HTR-8/SVneo (cell line): Measurements from ENCODE around the gene CHSY1.
"Not testable (repeated sequence)": the region's sequence is repeated elsewhere in the genome, so short reads cannot be mapped to it uniquely, and the experiment has no call there.

Experiments used
- DNase-seq: peaks from one replicate; pipeline ENCODE4 v3.0.0; 2011; ENCODE audit warnings: low spot score, mixed read lengths; ENCODE audit not compliant: insufficient read length
- FAIRE-seq: peaks from 2 replicates; lab custom pipeline; 2011; peaks lifted over from hg19 to GRCh38; lab: Jason Lieb, UNC

CHSY1 gene

DNA sequence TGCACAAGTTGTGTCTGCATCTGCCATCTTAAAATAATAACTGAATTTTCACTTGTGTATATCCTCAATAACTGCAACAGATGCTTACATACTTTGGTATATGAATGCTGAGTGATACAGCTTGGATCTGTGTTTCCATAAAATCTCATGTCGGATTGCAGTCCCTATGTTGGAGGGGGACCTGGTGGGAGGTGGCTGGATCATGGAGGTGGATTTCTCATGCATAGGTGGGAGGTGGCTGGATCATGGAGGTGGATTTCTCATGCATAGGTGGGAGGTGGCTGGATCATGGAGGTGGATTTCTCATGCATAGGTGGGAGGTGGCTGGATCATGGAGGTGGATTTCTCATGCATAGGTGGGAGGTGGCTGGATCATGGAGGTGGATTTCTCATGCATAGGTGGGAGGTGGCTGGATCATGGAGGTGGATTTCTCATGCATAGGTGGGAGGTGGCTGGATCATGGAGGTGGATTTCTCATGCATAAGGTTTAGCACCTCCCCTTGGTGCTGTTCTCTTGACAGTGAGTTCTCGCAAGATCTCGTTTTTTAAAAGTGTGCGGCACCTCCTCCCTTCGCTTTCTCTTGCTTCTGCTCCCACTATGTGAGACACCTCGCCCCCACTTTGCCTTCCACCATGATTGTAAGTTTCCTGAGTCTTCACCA is 37.3 kb downstream of the CHSY1 start:
- not testable (repeated sequence) for FAIRE-seq, DNase-seq

DNA sequence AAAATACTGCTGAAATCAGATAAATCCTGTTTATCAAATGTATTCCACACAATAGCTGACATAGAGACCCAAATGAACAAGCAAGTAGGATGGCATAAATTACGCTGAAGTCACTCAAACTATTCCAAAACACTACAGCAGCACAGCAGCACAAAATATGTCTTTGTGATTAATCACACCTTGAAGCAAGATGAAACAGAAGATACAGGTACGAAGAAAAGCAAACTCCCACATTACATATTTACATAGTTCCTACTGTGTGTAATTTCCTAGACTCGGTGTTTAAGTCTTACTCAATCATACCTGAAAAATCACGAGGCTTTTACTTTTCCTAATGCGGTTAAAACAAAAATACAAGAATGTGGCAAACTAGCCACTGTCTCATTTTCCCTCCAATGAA is 38.3 kb downstream of the CHSY1 start:
- no peak for FAIRE-seq

GRCh38 chr15:101213147-101213546 is 38.7 kb downstream of the CHSY1 start:
- DNase-seq (no peak), FAIRE-seq (no peak)

More for the DNA sequence above, 38.3 kb downstream of the CHSY1 start:
- DNase-seq = no peak

- FAIRE-seq = no peak
- DNase-seq = no peak
These were observed 40.0 kb downstream of the CHSY1 start for GRCh38 chr15:101211897-101212296.

- FAIRE-seq (no peak), DNase-seq (no peak)
These were observed 41.4 kb downstream of the CHSY1 start for GRCh38 chr15:101210466-101210865.

DNA sequence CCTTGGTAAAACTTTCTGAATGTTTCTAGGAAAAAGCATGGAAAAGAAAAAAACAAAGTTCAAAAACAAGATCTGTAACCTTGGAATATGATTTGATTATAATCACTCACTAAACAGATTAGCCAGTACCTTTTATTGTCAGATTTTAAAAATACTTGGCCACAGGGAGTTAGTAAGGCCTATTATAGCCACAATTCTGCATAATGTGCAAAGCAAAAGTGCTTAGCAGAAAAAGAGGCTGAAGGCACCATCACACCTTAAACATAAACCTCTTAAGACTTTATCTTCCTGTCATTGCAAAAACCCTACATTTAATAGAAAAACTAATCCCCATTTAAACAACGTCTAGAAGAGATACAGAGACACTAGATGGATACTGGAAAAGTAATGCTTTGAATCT is 41.8 kb downstream of the CHSY1 start:
- FAIRE-seq (no peak), DNase-seq (no peak)

DNA sequence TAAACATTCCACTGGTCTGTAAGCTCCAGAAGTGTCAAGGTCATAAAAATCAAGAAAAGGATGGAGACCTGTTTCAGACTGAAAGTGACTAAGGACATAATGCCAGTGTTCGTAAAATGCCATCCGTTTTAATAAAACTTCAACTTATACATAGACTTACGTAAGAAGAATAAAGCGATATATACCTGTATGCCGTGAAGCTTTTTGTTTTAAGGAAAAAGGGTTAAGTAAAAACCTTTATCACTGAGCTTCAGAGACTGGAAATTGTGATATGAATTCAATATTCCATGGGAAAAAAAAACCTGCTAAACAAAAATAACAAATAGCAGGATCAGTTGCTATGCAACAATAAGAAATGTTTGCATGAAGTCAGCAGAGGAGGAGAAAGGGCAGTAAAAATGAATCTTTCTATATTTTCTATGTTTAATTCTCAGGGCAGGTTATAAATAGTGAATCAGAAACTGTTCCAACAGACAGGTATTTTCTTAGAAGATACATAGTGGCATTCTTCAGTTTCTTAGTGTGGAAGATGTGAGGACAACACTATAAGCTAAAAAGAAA is 42.5 kb downstream of the CHSY1 start:
- FAIRE-seq = no peak
- no peak for DNase-seq

- FAIRE-seq = no peak
- no peak for DNase-seq
These were observed 44.0 kb downstream of the CHSY1 start for GRCh38 chr15:101207867-101208288.

- no peak for FAIRE-seq
- no peak for DNase-seq
These were observed 45.7 kb downstream of the CHSY1 start for GRCh38 chr15:101206176-101206591.

DNA sequence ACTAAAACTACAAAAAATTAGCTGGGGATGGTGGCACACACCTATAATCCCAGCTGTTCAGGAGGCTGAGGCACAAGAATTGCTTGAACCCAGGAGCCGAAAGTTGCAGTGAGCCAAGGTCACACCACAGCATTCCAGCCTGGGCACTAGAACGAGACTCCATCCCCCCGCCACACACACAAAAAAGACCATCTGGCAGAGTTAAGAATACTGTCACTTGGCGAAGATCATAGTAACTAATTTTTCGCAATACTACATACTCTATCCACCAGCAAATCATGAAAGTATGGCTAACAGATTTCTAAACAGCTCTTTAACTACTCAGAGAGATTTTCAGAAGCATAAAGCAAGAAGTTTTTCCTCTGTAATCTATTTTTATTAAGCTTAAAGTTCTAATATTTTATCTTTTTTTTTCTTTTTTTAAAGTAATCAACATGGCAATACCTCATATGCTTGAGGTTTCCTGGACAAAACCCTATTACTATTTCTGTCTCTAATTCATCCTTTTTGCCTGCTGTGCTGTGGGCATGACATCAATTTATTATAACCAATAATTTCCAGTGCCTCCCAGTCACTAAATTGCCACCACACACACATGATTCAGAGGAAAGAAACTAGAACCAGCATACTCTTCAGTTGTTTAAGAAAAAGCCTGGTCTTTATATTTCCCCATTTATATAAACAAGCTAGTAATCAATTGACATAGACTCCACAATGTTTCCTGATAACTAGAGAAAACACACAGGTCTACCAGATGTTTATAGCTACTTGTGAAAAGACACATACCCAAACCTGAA is 46.9 kb downstream of the CHSY1 start:
- FAIRE-seq (no peak), DNase-seq (no peak)

DNA sequence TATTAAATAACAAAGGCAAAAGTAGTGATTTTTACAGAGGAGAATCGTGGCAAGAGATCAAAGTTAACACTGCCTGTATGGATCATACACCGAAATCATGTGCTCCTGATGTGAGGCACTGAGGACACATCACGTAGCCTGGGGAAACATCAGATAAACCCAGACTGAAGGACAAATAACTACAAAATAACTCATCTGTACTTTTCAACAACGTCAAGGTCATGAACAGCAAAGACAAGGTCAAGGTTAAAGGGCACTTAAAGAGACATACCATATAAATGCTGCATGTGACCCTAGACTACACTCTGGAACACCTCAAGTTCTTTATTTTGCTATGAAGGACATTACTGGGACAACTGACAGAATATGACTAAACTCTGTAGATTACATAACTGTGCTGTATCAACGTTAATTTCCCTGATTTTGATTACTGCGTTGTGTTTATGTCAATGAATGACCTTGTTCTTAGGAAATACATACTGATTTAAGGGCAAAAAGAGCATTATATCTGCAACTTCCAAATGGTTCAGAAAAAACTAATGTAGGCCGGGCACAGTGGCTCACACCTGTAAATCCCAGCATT is 48.1 kb downstream of the CHSY1 start:
- FAIRE-seq (no peak), DNase-seq (no peak)

GRCh38 chr15:101203029-101203573 is 48.7 kb downstream of the CHSY1 start:
- DNase-seq = no peak
- FAIRE-seq = no peak

GRCh38 chr15:101201411-101202174 is 50.3 kb downstream of the CHSY1 start:
- FAIRE-seq (peak; percentile 80), DNase-seq (peak; percentile 91)

DNA sequence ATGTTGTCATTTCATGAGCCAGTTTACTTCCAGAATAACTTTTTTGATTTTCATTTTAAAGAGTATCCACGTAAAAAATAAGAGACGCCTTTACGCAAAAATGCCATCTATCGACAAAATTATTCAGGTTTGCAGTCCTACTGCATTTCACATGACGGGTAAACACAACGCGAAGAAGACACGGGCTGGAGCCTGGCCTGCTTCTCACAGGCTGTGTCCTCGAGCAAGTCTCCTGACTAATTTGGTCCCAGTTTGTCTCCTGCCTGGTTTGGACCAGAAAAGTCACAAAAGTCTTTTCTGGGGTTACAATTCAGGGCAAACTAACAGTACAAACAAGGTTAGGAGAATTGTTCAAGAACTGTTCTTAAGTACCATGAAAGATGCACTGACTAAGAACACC is 51.7 kb downstream of the CHSY1 start:
- FAIRE-seq (no peak), DNase-seq (no peak)

- DNase-seq (no peak), FAIRE-seq (no peak)
These were observed 53.0 kb downstream of the CHSY1 start for GRCh38 chr15:101198800-101199199.

DNA sequence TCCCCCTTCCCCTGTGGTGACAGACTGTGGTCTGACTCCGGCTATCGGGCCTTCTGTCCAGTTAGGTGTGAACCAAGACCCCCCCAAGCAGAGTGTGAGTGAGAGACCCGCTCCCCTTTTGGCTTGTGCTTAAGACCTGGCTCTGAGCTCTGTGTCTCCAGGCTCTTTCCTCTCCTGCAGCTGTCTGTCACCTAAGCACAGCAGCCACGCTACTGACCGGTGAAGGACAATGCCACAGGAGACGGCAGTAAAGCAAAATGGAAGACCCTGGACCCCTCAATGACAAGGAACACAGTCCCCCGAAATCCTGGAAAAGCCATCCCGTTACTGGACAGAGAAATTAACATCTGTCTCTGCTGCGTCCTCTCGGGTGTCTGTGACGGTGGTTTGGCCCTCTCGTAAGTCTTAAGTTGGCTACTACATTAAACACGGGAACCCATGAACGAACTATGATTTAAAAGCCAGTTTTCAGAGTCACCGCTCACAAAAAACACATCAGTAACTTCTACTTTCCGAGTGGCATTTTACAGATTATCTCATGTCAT is 53.7 kb downstream of the CHSY1 start:
- FAIRE-seq (no peak), DNase-seq (no peak)

- no peak for FAIRE-seq
These were observed 57.2 kb downstream of the CHSY1 start for GRCh38 chr15:101194546-101195125.

GRCh38 chr15:101193806-101194545 is 57.9 kb downstream of the CHSY1 start:
- FAIRE-seq (no peak), DNase-seq (no peak)

More at GRCh38 chr15:101194546-101195125, 57.2 kb downstream of the CHSY1 start:
- DNase-seq = no peak
